ENCODE measurements around the gene AUTS2. TPM values are rescaled to one million over a fixed set of nuclear protein-coding genes. Genes with fewer than 3 reads are reported as not detected.

AUTS2 gene
- polyA plus RNA-seq, 1 donor from 2014 or later: 97.3 TPM

DNA sequence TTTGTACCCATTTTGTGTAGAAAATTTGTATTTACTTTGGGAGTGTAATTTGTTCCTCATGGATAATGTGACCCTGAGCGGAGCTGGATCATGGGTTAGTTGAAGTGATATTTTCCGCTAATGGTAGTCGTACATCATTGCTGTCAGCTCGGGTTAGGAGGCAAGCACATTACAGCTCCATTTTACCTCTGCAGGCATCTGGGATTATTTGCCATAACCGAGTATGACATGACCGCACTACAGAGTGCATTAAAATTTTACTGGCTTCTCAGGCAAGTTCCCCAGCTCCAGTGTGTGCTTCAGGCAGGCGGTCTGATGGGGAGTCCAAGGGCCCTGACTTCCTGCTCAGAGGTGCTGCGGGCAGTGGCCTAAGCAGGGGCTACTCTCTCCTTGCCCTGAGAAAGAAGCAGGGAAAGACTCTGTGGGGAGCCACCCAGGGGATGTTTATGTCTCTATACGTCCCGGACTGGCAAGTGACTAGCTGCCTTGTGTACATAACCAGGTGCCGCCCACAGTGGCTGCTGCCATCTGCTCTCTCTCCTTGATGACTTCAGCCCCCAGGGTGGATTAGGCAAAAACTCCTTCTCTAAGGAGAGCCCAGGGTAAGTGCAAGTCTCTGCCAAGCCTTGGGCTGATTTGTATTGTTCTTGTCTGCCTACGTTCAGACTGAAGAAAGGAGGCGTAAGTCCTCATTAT lies 848.3 kb downstream of the AUTS2 start:
- TF ChIP-seq, protein P1, sequence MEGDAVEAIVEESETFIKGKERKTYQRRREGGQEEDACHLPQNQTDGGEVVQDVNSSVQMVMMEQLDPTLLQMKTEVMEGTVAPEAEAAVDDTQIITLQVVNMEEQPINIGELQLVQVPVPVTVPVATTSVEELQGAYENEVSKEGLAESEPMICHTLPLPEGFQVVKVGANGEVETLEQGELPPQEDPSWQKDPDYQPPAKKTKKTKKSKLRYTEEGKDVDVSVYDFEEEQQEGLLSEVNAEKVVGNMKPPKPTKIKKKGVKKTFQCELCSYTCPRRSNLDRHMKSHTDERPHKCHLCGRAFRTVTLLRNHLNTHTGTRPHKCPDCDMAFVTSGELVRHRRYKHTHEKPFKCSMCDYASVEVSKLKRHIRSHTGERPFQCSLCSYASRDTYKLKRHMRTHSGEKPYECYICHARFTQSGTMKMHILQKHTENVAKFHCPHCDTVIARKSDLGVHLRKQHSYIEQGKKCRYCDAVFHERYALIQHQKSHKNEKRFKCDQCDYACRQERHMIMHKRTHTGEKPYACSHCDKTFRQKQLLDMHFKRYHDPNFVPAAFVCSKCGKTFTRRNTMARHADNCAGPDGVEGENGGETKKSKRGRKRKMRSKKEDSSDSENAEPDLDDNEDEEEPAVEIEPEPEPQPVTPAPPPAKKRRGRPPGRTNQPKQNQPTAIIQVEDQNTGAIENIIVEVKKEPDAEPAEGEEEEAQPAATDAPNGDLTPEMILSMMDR (IDR thresholded peaks at IDR 0.05; ENCODE audit: poor library complexity, severe bottlenecking): no peak
- no peak for TF ChIP-seq MXI1 (conservative IDR thresholded peaks at IDR 0.05; ENCODE audit: poor library complexity, severe bottlenecking)
- no peak for TF ChIP-seq SMC3 (conservative IDR thresholded peaks at IDR 0.05; ENCODE audit: poor library complexity)
- no peak for TF ChIP-seq EP300 (conservative IDR thresholded peaks at IDR 0.05; ENCODE audit: poor library complexity, severe bottlenecking)
- H3K27ac ChIP-seq (ENCODE audit: low read length): no peak overlapping the region
- H3K4me3 ChIP-seq (ENCODE audit: low read length): no peak overlapping the region
- H2AFZ ChIP-seq (ENCODE audit: low read depth, low read length): no peak overlapping the region
- no peaks in the 10 kb centered on the region for H3K36me3 ChIP-seq (ENCODE audit: insufficient read depth, low read length)
- H3F3A ChIP-seq (ENCODE audit: insufficient read depth, low read length, poor library complexity, severe bottlenecking): no peaks in the 10 kb centered on the region
- no peaks in the 10 kb centered on the region for H3K9me3 ChIP-seq (ENCODE audit: low read length)
- no peak overlapping the region for H3K9ac ChIP-seq (ENCODE audit: low read length)
- H3K4me2 ChIP-seq (ENCODE audit: low read length): no peak overlapping the region
- H4K20me1 ChIP-seq (ENCODE audit: insufficient read depth): no peaks in the 10 kb centered on the region
- no peaks in the 10 kb centered on the region for H3K27me3 ChIP-seq (ENCODE audit: insufficient read depth, low read depth, low read length)
- no peaks in the 10 kb centered on the region for H3K9me2 ChIP-seq (ENCODE audit: insufficient read depth, low read length)
- no peaks in the 10 kb centered on the region for H3K79me2 ChIP-seq (replicated peaks; ENCODE audit: insufficient read depth, low read length)

GRCh38 chr7:70448312-70448906 lies 850.1 kb downstream of the AUTS2 start:
- Histone ChIP-seq H2AFZ (ENCODE audit: low read depth, low read length) (no peak overlapping the region), H3K4me2 (ENCODE audit: low read length) (no peak overlapping the region)
- TF ChIP-seq SMC3 (conservative IDR thresholded peaks at IDR 0.05; ENCODE audit: poor library complexity): no peak
- TF ChIP-seq REST (IDR thresholded peaks at IDR 0.05; ENCODE audit: borderline replicate concordance): no peak
- no peak for TF ChIP-seq POLR2AphosphoS5 (IDR thresholded peaks at IDR 0.05)
- no peak for TF ChIP-seq EZH2 (IDR thresholded peaks at IDR 0.05; ENCODE audit: borderline replicate concordance, insufficient read depth, low read length, poor library complexity, severe bottlenecking)
- TF ChIP-seq, protein P1 (IDR thresholded peaks at IDR 0.05; ENCODE audit: poor library complexity, severe bottlenecking): no peak
- no peak for TF ChIP-seq TAF1 (IDR thresholded peaks at IDR 0.05; ENCODE audit: low read depth)
- TF ChIP-seq EP300 (conservative IDR thresholded peaks at IDR 0.05; ENCODE audit: poor library complexity, severe bottlenecking): no peak
- TF ChIP-seq RAD21 (conservative IDR thresholded peaks at IDR 0.05): no peak
- no peak for TF ChIP-seq MXI1 (conservative IDR thresholded peaks at IDR 0.05; ENCODE audit: poor library complexity, severe bottlenecking)

More at GRCh38 chr7:70448312-70448906, 850.1 kb downstream of the AUTS2 start:
- Histone ChIP-seq H3K9me3 (ENCODE audit: low read length) (no peaks in the 10 kb centered on the region), H3K36me3 (ENCODE audit: insufficient read depth, low read length) (no peaks in the 10 kb centered on the region), H3K9ac (ENCODE audit: low read length) (no peak overlapping the region), H3K9me2 (ENCODE audit: insufficient read depth, low read length) (no peaks in the 10 kb centered on the region), H4K20me1 (ENCODE audit: insufficient read depth) (no peaks in the 10 kb centered on the region), H3K79me2 (replicated peaks; ENCODE audit: insufficient read depth, low read length) (no peaks in the 10 kb centered on the region), H3K27ac (ENCODE audit: low read length) (no peak overlapping the region), H3F3A (ENCODE audit: insufficient read depth, low read length, poor library complexity, severe bottlenecking) (no peaks in the 10 kb centered on the region), H3K4me3 (ENCODE audit: low read length) (no peak overlapping the region), H3K27me3 (ENCODE audit: insufficient read depth, low read depth, low read length) (no peaks in the 10 kb centered on the region)
